Epithelial cell of esophagus (primary cell): Measurements from ENCODE around the gene CDH22.
A peak's percentile ranks its signal among the peaks of the same experiment; 100 is the strongest.

Experiments used
- DNase-seq: peaks from one replicate; pipeline ENCODE4 v3.0.0; 2010; ENCODE audit warnings: low read depth
- H3K4me3 ChIP-seq: 2 replicates; pipeline ENCODE4 v1.5.1; 2011; ENCODE audit warnings: mild to moderate bottlenecking, low read length, control low read depth
- TF ChIP-seq, protein P1 (sequence below): IDR thresholded peaks from 2 replicates; pipeline ENCODE4 v1.5.1; 2011; ENCODE audit warnings: low read depth, mild to moderate bottlenecking, low read length, control low read depth, inconsistent platforms; ENCODE audit not compliant: insufficient read depth; ENCODE audit errors: missing control alignments

Gene CDH22

DNA sequence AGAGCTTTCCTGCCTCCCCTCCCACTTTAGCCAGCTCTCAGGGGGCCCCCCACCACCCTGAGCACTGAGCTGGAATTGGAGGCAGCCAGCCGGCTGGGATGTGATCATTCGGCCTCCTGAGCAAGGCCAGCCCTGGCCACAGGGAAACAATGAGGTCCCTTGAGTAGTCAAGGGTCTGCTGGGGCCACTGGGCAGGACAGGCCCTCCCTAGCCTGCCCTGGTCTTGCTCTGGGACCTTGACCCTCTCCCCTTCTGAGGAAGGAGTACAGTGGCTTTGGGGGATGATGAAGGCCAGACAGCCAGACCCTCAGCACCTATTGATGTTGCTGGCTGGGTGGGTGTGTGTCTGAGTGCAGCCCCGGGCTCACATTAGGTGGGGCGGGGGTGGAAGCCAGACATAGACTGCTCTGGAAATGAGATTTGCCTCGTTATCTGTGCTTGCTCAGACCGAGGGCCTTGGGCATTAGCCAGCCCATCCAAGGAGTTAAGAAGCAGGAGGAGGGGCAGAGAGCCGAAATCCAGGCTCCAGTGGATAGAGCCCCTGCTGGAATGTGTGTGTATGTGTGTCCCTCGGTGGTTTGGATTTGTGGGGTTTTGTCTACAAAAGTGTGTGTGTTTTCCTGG lies 168.9 kb downstream of the CDH22 start:
- H3K4me3 ChIP-seq = no peak overlapping the region
- TF ChIP-seq, protein P1, sequence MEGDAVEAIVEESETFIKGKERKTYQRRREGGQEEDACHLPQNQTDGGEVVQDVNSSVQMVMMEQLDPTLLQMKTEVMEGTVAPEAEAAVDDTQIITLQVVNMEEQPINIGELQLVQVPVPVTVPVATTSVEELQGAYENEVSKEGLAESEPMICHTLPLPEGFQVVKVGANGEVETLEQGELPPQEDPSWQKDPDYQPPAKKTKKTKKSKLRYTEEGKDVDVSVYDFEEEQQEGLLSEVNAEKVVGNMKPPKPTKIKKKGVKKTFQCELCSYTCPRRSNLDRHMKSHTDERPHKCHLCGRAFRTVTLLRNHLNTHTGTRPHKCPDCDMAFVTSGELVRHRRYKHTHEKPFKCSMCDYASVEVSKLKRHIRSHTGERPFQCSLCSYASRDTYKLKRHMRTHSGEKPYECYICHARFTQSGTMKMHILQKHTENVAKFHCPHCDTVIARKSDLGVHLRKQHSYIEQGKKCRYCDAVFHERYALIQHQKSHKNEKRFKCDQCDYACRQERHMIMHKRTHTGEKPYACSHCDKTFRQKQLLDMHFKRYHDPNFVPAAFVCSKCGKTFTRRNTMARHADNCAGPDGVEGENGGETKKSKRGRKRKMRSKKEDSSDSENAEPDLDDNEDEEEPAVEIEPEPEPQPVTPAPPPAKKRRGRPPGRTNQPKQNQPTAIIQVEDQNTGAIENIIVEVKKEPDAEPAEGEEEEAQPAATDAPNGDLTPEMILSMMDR = peak; percentile 27
- DNase-seq = no peak

DNA sequence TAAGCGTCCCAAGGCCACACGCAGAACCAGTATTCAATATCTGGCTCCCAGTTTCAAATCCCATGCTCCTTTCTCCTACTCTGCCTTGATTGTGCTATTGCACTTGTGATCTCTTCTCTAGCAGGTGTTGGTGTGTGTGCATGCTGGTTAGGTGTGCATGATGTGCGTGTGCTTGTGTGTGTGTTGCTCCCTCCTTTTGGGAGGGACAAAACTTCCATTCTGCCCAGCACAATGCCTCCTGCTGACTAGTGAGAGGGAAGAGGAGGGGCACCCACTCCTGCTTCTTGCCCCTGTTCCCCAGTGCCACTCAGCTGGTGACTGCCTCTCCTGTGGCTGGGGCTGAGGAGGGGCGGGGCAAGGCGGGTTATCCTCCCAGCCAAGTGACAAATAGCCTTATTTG lies 170.5 kb downstream of the CDH22 start:
- TF ChIP-seq, protein P1 = no peak
- DNase-seq = no peak
- no peak overlapping the region for H3K4me3 ChIP-seq

DNA sequence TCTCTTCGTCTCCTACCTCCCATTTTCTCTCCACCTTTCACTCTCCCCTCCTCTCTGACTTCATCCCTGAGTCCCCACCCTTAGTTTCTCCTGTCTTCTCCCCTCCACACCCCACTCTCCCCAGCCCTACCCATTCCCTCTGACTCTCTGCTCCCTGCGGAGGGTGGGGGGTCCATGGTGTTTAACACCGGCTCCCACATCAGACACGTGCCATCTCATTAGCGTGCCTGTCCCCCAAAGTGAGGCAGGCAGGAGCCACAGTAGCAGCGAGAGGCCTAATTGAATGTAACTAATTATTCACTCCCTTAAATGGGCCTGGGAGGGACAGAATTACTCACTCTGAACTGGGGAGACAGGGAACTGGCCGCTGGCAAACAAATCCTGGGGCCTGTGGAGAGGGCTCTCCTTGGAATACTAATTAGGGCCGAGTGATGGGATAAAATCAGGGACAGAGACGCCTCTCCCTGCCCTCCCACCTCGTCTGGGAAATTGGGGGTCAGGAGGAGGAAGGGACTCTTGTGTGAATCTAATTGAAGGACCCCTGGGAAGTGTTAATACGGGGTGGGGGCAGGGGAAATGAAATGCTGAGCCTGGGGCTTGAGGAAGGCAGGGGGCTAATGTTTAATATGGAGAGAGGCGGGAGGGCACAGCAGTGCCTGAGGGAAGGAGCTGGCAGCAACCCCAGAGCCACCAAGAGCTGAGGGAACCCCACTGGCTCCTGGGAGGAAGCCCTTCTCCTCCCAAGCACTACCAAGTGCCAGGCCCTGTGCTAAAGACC lies 172.3 kb downstream of the CDH22 start:
- DNase-seq = no peak
- TF ChIP-seq, protein P1 = no peak
- H3K4me3 ChIP-seq = no peak overlapping the region

DNA sequence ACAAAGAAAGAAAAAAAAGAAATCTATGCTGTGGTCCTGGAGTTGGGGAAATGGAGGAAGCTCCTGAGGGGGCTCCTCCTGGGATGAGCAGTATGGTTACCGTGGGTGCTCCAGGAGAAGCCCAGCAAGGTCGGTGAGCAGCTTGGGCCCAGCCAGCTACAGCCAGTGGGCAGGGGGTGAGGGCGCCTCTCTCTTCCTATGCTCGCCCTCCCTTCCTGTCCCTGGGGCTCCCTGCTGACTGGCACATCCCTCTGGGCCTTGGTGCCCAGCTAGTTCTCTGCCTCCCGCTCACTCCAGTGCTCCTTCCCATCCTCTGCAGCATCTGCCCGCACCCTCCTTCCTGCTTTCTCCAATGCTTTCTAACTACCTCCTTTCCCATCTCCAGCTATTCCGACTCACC lies 173.6 kb downstream of the CDH22 start:
- TF ChIP-seq, protein P1 = no peak
- no peak for DNase-seq
- H3K4me3 ChIP-seq = no peak overlapping the region

DNA sequence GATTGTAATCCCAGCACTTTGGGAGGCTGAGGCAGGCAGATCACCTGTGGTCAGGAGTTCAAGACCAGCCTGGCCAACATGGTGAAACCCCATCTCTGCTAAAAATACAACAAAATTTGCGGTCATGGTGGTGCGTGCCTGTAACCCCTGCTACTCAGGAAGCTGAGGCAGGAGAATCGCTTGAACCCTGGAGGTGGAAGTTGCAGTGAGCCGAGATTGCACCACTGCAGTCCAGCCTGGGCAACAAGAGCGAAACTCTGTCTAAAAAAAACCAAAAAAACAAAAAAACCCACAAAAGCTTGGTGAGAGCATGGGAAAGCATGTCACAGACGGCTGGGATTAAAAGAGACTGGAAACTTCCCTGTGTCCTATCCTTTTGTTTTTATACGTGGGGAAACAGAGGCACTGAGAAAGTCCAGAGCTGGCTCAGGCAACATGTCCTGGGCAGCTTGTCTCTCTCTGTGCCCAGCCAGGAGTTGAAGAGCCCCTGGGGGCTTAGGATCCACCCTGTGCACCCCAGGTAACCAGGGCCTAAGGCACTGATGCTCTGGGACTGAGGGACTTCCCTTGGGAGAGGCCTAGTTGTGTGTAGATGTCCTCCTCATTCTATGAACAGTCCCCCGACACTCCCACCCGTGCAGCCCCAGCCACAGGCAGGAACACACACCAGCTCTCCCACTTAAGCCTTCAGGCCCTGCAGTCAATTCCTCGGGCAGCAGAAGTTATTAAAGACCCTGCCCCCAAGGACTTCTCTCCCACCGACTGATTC lies 174.2 kb downstream of the CDH22 start:
- TF ChIP-seq, protein P1 = no peak
- no peak overlapping the region for H3K4me3 ChIP-seq
- no peak for DNase-seq

DNA sequence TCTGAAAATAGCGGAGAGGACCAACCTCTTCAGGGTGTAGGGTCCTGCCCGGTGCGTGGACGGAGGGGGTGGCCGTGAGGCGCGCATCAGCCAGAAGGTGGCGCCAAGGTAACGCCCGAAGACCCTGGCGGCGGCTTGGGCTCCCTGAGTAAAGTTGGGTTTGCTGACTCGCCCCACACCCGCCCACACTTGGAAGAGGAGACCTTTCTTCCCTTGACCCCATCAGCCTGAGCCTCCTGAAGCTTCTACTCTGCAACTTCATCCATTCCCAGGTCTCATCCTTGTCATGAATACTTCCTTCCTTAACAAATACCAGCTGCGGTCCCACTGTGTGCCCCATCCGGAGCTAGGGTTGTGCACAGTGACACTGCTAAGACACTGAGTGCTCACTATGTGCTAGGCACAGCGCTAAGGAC lies 175.6 kb downstream of the CDH22 start:
- peak; percentile 70 for DNase-seq
- TF ChIP-seq, protein P1 = peak; percentile 83
- H3K4me3 ChIP-seq = no peak overlapping the region
